Lower leg skin (tissue), 3 donors: ENCODE data around the gene GALNT14.

ENCODE experiments used
- POLR2A ChIP-seq, 2 donors: fragments of 450-650 bp; IDR thresholded peaks; one replicate each; pipeline ENCODE4 v1.6.1; 2016 to 2017; ENCODE audit warnings: antibody characterized with exemption in 2 of 2, mild to moderate bottlenecking in 1 of 2, moderate library complexity in 1 of 2
- TF ChIP-seq, protein P1 (sequence below), 3 donors: fragments of 450-650 bp; IDR thresholded peaks; one replicate each; pipeline ENCODE4 v1.5.1; 2016; ENCODE audit warnings: antibody characterized with exemption in 3 of 3, mild to moderate bottlenecking in 3 of 3, moderate library complexity in 2 of 3

DNA sequence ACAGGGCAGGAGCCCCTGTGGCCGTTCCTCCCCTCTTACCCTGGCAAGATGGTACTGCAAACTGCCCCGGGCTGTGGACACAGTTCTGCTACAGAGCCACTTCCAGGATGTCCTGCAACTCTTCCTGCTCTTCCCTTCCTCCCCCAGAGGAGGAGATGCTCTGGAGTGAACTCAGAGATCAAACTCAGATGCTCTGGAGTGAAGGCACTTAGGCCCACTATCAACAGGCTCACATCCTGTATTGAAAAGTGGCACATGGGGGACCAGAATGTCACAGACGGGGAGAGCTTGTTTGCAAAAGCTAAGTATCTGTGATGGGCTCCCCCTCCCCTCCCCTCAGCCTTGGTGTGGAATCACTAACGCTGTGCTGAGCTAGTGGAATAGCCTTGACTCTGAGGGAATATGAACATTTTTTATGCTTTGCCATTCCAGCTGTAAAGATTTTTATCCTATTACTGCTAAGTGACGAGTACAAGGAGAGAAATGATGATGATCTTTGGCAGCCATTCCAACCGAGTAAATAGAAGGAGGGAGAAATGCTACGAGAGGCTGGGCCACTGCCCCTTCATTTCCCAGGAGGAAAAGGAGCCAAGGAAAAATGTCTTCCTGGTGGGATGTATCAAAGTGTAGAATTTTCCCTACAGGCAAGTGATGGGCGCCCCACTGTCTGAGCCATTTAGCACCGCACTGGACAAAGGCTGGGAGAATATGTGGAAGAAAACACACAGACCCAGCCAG lies 152.6 kb downstream of the GALNT14 start:
- TF ChIP-seq, protein P1, sequence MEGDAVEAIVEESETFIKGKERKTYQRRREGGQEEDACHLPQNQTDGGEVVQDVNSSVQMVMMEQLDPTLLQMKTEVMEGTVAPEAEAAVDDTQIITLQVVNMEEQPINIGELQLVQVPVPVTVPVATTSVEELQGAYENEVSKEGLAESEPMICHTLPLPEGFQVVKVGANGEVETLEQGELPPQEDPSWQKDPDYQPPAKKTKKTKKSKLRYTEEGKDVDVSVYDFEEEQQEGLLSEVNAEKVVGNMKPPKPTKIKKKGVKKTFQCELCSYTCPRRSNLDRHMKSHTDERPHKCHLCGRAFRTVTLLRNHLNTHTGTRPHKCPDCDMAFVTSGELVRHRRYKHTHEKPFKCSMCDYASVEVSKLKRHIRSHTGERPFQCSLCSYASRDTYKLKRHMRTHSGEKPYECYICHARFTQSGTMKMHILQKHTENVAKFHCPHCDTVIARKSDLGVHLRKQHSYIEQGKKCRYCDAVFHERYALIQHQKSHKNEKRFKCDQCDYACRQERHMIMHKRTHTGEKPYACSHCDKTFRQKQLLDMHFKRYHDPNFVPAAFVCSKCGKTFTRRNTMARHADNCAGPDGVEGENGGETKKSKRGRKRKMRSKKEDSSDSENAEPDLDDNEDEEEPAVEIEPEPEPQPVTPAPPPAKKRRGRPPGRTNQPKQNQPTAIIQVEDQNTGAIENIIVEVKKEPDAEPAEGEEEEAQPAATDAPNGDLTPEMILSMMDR (IDR thresholded peaks at IDR 0.05): no peak
- TF ChIP-seq POLR2A (IDR thresholded peaks at IDR 0.05): no peak
